Karpas-422 (cell line): ENCODE data around the gene AKAP12. TPM values are rescaled to one million over a fixed set of nuclear protein-coding genes. Genes with fewer than 3 reads are reported as not detected.

Experiments used
- DNase-seq: peaks from one replicate; pipeline ENCODE4 v3.0.0-alpha.2; 2015
- H2AFZ ChIP-seq: fragments of 200-600 bp; sonication (generic); 2 replicates; pipeline ENCODE4 v1.6.1; 2014; ENCODE audit warnings: antibody characterized with exemption, low read length, mixed read lengths
- H3K27ac ChIP-seq: fragments of 200-600 bp; sonication (generic); 2 replicates; pipeline ENCODE4 v1.5.1; 2014; ENCODE audit warnings: mild to moderate bottlenecking, low read length, moderate library complexity
- H3K27me3 ChIP-seq: fragments of 200-600 bp; sonication (generic); 2 replicates; pipeline ENCODE4 v1.6.1; 2014; ENCODE audit warnings: low read length, mixed read lengths
- H3K36me3 ChIP-seq: fragments of 200-600 bp; sonication (generic); 2 replicates; pipeline ENCODE4 v1.6.1; 2014; ENCODE audit warnings: low read length, mixed read lengths; ENCODE audit not compliant: insufficient read depth
- H3K4me1 ChIP-seq: fragments of 200-600 bp; sonication (generic); 2 replicates; pipeline ENCODE4 v1.6.1; 2014; ENCODE audit warnings: mild to moderate bottlenecking, low read length, mixed read lengths
- H3K4me2 ChIP-seq: fragments of 200-600 bp; sonication (generic); 2 replicates; pipeline ENCODE4 v1.6.1; 2014; ENCODE audit warnings: low read length, low read depth, mild to moderate bottlenecking; ENCODE audit not compliant: poor library complexity, severe bottlenecking
- H3K4me3 ChIP-seq: fragments of 200-600 bp; sonication (generic); 2 replicates; pipeline ENCODE4 v1.5.1; 2014; ENCODE audit warnings: mild to moderate bottlenecking, antibody characterized with exemption, low read length, mixed read lengths
- H3K79me2 ChIP-seq: fragments of 200-600 bp; sonication (generic); 2 replicates; pipeline ENCODE4 v1.6.1; 2014; ENCODE audit warnings: mild to moderate bottlenecking, low read length, mixed read lengths
- H3K9ac ChIP-seq: fragments of 200-600 bp; sonication (generic); 2 replicates; pipeline ENCODE4 v1.6.0; 2014; ENCODE audit warnings: low read length
- H3K9me2 ChIP-seq: fragments of 200-600 bp; sonication (generic), shearing (Covaris generic); replicated peaks from 2 replicates; pipeline ENCODE4 v1.6.0; 2014; ENCODE audit warnings: mild to moderate bottlenecking, low read length, moderate library complexity; ENCODE audit not compliant: insufficient read depth
- H3K9me3 ChIP-seq: fragments of 300-700, 200-600 bp; sonication (generic); 2 replicates; pipeline ENCODE4 v1.6.1; 2014; ENCODE audit warnings: low read length, mixed read lengths
- H4K20me1 ChIP-seq: fragments of 200-600 bp; sonication (generic); 2 replicates; pipeline ENCODE4 v1.6.1; 2014; ENCODE audit warnings: mild to moderate bottlenecking, antibody characterized with exemption, low read length, low read depth; ENCODE audit not compliant: insufficient read depth
- total RNA-seq: library from RNA; depleted of rRNA; stranded (reverse); fragments of >200 nt; shearing (Covaris generic); gene quantifications from 2 replicates; pipeline ENCODE4 v1.2.3, GENCODE V29; 2014; ENCODE audit warnings: low replicate concordance

Gene AKAP12
- total RNA-seq, 1 experiment from 2014 or later = not detected

DNA sequence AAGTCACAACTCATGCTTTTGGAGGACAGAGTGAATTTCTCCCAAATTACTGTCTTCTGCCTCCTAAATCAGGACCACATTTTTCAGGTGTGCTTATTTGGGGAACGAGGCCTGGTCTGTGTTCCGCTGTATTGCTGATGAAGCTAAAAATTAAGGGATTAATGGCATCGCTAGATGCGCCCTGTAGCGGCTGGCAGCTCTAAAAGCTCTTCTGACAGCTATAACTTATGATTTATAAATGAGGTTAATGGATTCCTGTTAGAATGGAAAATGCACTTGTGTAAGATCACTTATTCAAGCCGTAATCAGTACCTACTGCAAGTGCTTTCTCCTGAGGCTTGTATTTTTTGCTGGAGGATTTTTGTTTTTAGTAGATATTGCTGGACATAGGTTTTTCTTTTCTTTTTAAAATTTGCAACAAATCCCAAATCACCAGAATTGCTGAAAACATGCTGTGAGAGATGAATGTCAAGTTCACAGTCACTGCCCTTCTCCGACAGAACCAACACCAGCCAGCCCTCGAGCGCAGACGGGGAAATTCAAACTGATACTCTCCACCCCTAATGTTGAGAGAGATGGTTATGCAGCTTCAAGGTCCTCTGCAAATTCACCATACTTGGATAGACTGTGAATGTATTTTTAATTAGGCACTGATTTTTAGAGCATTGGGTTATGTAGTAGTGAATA, 49.1 kb downstream of the AKAP12 start:
- H3K79me2 ChIP-seq = no peaks in the 10 kb centered on the region
- DNase-seq = no peak
- no peak overlapping the region for H3K27ac ChIP-seq
- H4K20me1 ChIP-seq = no peaks in the 10 kb centered on the region
- no peaks in the 10 kb centered on the region for H3K9me2 ChIP-seq
- no peak overlapping the region for H2AFZ ChIP-seq
- no peak overlapping the region for H3K9ac ChIP-seq
- H3K36me3 ChIP-seq = no peaks in the 10 kb centered on the region
- H3K4me2 ChIP-seq = no peak overlapping the region
- peaks cover 11% of the 10 kb centered on the region for H3K4me1 ChIP-seq
- H3K27me3 ChIP-seq = no peaks in the 10 kb centered on the region
- H3K4me3 ChIP-seq = no peak overlapping the region
- H3K9me3 ChIP-seq = no peaks in the 10 kb centered on the region

DNA sequence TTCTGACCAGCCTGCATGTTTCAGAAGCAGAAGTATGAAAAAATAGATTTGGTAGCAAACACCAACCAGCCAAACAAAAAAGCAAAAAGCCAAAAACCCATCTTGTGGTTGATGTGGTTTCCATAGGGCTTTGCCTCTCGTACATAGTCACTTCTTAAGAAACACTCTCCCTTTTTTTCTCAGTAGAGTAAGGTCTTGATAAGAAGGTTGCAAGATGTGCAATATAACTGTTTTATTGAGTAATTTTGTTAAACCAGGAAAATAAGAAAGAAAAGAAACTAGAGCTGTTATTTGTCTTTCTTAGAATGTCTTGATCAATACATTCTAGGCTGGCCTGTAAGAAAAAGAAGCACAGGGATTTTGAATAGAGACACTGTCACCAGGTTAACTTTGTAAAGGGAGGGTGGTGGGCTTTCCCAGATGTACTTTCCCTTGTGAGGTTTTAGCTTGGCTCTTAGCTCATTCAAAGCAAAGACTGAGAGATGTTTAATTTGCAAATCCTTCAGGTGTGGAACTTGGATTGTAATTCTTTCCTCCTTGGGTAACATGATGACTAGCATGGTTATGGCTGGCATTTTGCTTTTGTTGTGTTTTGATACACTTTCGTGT, 49.7 kb downstream of the AKAP12 start:
- H3K79me2 ChIP-seq = no peaks in the 10 kb centered on the region
- no peak overlapping the region for H2AFZ ChIP-seq
- H3K4me2 ChIP-seq = no peak overlapping the region
- no peaks in the 10 kb centered on the region for H3K9me3 ChIP-seq
- no peak overlapping the region for H3K27ac ChIP-seq
- H4K20me1 ChIP-seq = no peaks in the 10 kb centered on the region
- H3K9me2 ChIP-seq = no peaks in the 10 kb centered on the region
- H3K27me3 ChIP-seq = no peaks in the 10 kb centered on the region
- no peak for DNase-seq
- no peak overlapping the region for H3K9ac ChIP-seq
- no peaks in the 10 kb centered on the region for H3K36me3 ChIP-seq
- H3K4me3 ChIP-seq = no peak overlapping the region
- H3K4me1 ChIP-seq = peaks cover 10% of the 10 kb centered on the region

DNA sequence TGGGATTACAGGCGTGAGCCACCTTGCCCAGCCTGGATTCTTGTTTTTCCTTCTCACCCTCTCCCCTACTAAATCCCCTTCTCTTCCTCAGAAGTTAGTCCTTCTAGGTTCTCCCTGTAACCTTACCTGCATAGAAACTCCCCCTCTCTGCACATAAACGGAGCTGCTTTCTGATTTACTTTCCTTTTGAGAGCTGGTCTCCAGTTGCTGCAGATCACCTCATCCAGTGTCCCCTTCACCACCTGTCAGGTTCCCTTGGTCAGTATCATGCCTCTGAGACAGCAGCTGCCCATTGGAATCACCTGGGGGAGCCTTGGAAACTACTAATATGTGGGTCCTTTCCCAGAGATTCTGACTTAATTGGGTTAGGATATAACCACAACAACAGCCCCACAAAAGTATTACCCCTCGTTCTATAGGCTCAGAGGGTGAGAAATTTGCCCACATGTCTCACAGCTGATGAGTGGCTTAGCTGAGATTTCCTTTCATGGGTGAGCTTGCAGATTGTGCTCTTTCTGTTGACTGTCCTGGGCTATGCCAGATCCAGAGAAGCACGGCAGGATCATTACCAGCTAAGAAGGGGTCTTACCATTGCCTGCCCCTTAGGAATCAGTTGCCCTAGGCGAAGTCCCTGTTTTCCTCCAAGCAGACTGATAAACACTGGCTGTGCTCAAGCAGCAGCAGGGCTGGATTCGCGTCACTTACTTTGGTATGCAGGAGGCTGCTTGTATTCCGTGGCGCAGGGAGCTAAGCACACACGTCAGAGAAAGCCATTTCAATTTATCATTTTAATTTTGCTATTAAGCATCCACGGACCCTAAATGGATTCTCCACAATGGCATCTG, 51.3 kb downstream of the AKAP12 start:
- Histone ChIP-seq H3K9me3 (no peaks in the 10 kb centered on the region), H3K79me2 (no peaks in the 10 kb centered on the region), H3K27me3 (no peaks in the 10 kb centered on the region), H3K27ac (no peak overlapping the region), H3K36me3 (no peaks in the 10 kb centered on the region), H3K9ac (no peak overlapping the region), H2AFZ (no peak overlapping the region), H4K20me1 (no peaks in the 10 kb centered on the region), H3K4me2 (no peak overlapping the region), H3K4me1 (peaks cover 3% of the 10 kb centered on the region), H3K9me2 (no peaks in the 10 kb centered on the region), H3K4me3 (no peak overlapping the region)
- no peak for DNase-seq

DNA sequence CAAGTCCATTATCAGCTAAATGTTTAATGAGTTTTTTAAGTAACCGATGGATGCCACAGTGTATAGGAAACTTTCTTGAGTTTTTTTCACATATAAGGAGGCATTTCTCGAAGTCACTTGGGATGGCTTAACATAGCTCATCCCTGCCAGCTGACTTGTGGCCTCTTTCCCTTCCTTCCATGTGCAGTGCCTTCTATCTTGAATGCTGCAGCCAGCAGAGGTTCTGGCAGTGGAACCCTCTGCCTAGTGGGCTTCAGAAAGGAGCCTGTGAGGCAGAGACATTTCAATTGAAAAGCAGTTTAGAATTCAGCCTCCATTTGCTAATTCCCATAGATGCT, 51.9 kb downstream of the AKAP12 start:
- H3K36me3 ChIP-seq = no peaks in the 10 kb centered on the region
- H3K9ac ChIP-seq = no peak overlapping the region
- H3K4me3 ChIP-seq = no peak overlapping the region
- no peak overlapping the region for H3K27ac ChIP-seq
- H3K4me2 ChIP-seq = no peak overlapping the region
- H3K4me1 ChIP-seq = peaks cover 3% of the 10 kb centered on the region
- no peaks in the 10 kb centered on the region for H3K79me2 ChIP-seq
- H4K20me1 ChIP-seq = no peaks in the 10 kb centered on the region
- H3K9me3 ChIP-seq = no peaks in the 10 kb centered on the region
- no peaks in the 10 kb centered on the region for H3K9me2 ChIP-seq
- DNase-seq = no peak
- no peak overlapping the region for H2AFZ ChIP-seq
- no peaks in the 10 kb centered on the region for H3K27me3 ChIP-seq

DNA sequence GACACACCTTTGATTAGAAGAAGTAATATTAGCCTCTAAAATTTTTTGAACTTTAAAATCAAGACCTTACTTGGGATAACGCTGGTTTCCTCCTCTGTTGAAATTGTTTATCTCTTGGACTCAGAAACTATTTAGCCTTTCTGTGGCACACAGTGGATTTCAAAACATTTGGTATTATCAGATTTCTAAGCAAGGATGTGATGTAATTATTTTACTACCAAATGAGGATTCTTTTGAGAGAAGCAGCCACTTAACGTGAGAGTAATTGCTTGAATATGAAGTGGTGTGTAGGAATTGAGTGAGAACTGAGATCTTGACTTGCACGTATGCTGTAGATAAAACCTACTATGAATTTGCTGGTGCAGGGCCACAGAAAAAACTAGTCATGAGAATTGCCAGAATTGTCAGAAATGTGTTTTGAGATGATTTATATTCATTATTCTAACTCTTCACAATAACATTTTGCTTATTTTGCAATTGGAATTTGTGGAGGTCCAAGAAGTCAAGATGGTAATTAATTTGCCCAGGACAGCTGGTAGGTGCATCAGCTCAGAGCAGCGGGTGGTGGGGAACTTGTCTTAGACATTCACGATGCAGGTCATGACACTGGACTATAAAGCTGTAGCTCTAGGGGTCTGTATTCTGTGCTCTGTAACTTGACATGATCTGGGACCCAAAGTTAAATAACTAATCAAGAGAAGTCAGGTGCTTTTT, 53.4 kb downstream of the AKAP12 start:
- Histone ChIP-seq H2AFZ (no peak overlapping the region), H3K9ac (no peak overlapping the region), H3K4me3 (no peak overlapping the region), H3K9me3 (no peaks in the 10 kb centered on the region), H4K20me1 (no peaks in the 10 kb centered on the region), H3K4me1 (peaks cover 3% of the 10 kb centered on the region), H3K36me3 (no peaks in the 10 kb centered on the region), H3K27me3 (no peaks in the 10 kb centered on the region), H3K27ac (no peak overlapping the region), H3K79me2 (no peaks in the 10 kb centered on the region), H3K9me2 (no peaks in the 10 kb centered on the region), H3K4me2 (no peak overlapping the region)
- no peak for DNase-seq

DNA sequence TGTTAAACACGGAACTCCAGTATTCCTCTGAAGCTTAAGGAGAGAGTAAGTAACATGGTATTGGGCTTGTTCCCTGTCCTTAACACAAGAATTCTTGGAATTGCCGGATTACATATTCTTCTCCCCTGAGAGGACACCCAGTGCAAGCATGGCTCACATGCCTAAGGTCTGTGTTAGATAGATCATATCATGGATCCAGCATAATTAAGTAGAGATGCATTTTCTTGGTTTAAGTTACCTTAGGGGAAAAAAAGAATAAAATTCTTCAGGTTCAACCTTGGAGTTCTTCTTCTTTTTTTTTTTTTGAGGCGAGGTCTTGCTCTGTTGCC, 53.9 kb downstream of the AKAP12 start:
- H2AFZ ChIP-seq = no peak overlapping the region
- H3K9me2 ChIP-seq = no peaks in the 10 kb centered on the region
- no peaks in the 10 kb centered on the region for H3K36me3 ChIP-seq
- H3K4me3 ChIP-seq = no peak overlapping the region
- H3K4me1 ChIP-seq = peaks cover 3% of the 10 kb centered on the region
- H3K9ac ChIP-seq = no peak overlapping the region
- no peaks in the 10 kb centered on the region for H3K9me3 ChIP-seq
- no peak for DNase-seq
- no peaks in the 10 kb centered on the region for H4K20me1 ChIP-seq
- H3K27ac ChIP-seq = no peak overlapping the region
- no peaks in the 10 kb centered on the region for H3K27me3 ChIP-seq
- H3K4me2 ChIP-seq = no peak overlapping the region
- no peaks in the 10 kb centered on the region for H3K79me2 ChIP-seq

DNA sequence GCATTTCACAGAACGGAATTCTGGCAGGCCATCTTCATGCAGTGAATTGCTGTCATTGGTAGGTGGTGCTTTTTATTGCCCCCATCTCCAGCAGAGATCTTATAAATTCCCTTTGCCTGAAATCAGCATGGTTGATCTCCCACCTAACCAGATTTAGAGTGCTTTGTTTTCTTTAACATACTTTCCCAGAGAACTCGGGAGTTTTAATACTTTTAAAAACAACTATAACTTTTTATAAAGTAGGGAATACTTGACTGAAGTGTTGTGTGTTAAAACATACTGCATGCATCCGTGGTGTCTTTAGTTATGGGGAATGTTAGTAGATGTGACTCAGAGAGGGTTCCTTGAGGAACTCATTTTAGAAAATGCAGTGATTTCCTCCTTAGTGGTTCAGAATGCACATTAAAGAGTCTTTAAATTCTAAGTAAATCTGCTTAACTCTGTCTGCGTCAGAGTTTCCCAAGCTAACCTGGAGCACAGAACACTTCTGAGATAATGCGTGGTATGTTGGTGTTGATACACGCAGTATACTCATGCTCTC, 54.9 kb downstream of the AKAP12 start:
- no peak overlapping the region for H3K27ac ChIP-seq
- H4K20me1 ChIP-seq = no peaks in the 10 kb centered on the region
- DNase-seq = no peak
- no peaks in the 10 kb centered on the region for H3K36me3 ChIP-seq
- no peak overlapping the region for H3K4me3 ChIP-seq
- H3K4me1 ChIP-seq = peaks cover 3% of the 10 kb centered on the region
- no peaks in the 10 kb centered on the region for H3K79me2 ChIP-seq
- H3K9me3 ChIP-seq = no peaks in the 10 kb centered on the region
- no peaks in the 10 kb centered on the region for H3K9me2 ChIP-seq
- no peaks in the 10 kb centered on the region for H3K27me3 ChIP-seq
- no peak overlapping the region for H2AFZ ChIP-seq
- no peak overlapping the region for H3K4me2 ChIP-seq
- no peak overlapping the region for H3K9ac ChIP-seq

DNA sequence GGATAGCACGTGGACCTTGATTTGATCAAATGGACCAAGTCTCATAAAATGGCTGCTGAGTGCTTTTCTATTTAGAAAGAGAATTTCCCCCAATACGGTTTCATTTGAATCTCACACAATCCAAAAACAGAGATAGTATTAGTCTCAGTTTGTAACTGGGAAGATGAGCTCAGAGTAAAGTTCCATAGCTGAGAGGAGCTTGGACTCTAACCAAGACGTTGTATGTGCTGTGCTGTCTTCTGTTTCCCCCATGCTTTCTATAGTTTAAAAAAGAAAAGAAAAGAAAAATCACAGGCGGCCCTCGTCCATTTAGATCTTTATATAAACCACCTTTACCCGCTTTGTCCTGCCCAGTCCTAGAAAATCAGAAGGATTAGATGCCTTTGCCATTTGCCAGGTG, 58.1 kb downstream of the AKAP12 start:
- Histone ChIP-seq H3K9ac (no peak overlapping the region), H3K4me2 (no peak overlapping the region), H3K9me2 (no peaks in the 10 kb centered on the region), H3K79me2 (no peaks in the 10 kb centered on the region), H4K20me1 (no peaks in the 10 kb centered on the region), H3K36me3 (no peaks in the 10 kb centered on the region), H3K27me3 (no peaks in the 10 kb centered on the region), H3K9me3 (no peaks in the 10 kb centered on the region), H2AFZ (no peak overlapping the region), H3K4me3 (no peak overlapping the region), H3K27ac (no peak overlapping the region), H3K4me1 (peaks cover 3% of the 10 kb centered on the region)
- no peak for DNase-seq
